Right lobe of liver (tissue), 4 donors: Measurements from ENCODE around the gene GPA33.

Source experiments
- POLR2A ChIP-seq: fragments of 450-650 bp; IDR thresholded peaks from one replicate; pipeline ENCODE4 v1.6.1; 2017; ENCODE audit warnings: antibody characterized with exemption, mild to moderate bottlenecking
- TF ChIP-seq, protein P1 (sequence below), 4 donors: fragments of 200-600 bp in 3 of 4; fragments of 450-650 bp in 1 of 4; IDR thresholded peaks; one replicate each; pipeline versions ENCODE4 v1.5.1 to v1.8.0; 2016 to 2022; ENCODE audit warnings: antibody characterized with exemption in 4 of 4, mild to moderate bottlenecking in 2 of 4
- donor health status: DM: no; HTN: no; CAD: no.
- donor health status: DM: no; HTN: no; CAD: no.
- donor health status: DM: no; HTN: yes; CAD: no.

- TF ChIP-seq, protein P1, sequence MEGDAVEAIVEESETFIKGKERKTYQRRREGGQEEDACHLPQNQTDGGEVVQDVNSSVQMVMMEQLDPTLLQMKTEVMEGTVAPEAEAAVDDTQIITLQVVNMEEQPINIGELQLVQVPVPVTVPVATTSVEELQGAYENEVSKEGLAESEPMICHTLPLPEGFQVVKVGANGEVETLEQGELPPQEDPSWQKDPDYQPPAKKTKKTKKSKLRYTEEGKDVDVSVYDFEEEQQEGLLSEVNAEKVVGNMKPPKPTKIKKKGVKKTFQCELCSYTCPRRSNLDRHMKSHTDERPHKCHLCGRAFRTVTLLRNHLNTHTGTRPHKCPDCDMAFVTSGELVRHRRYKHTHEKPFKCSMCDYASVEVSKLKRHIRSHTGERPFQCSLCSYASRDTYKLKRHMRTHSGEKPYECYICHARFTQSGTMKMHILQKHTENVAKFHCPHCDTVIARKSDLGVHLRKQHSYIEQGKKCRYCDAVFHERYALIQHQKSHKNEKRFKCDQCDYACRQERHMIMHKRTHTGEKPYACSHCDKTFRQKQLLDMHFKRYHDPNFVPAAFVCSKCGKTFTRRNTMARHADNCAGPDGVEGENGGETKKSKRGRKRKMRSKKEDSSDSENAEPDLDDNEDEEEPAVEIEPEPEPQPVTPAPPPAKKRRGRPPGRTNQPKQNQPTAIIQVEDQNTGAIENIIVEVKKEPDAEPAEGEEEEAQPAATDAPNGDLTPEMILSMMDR (IDR thresholded peaks at IDR 0.05) = no peak
- no peak for TF ChIP-seq POLR2A
Measured at GRCh38 chr1:167016100-167016750, 74.0 kb downstream of the GPA33 start.
